HL-60/S4 (cell line): Measurements from ENCODE around the gene GPS1.

ENCODE experiments used
- in situ Hi-C: fragments of 300-500 bp; cut with MboI; formaldehyde crosslinking; loops from 2 replicates; pipeline ENCODE4 v1.14.3; 2022; ENCODE audit warnings: low sequenced_read_pairs

Gene GPS1

GRCh38 chr17:82098169-82098938, 46.7 kb downstream of the GPS1 start, which contains the start of gene FASN:
Gene FASN, minus strand, starts transcription at chr17:82098236. Its CDS starts 1,791 bp downstream, at chr17:82096445.
- in situ Hi-C loops = no loop called here

DNA sequence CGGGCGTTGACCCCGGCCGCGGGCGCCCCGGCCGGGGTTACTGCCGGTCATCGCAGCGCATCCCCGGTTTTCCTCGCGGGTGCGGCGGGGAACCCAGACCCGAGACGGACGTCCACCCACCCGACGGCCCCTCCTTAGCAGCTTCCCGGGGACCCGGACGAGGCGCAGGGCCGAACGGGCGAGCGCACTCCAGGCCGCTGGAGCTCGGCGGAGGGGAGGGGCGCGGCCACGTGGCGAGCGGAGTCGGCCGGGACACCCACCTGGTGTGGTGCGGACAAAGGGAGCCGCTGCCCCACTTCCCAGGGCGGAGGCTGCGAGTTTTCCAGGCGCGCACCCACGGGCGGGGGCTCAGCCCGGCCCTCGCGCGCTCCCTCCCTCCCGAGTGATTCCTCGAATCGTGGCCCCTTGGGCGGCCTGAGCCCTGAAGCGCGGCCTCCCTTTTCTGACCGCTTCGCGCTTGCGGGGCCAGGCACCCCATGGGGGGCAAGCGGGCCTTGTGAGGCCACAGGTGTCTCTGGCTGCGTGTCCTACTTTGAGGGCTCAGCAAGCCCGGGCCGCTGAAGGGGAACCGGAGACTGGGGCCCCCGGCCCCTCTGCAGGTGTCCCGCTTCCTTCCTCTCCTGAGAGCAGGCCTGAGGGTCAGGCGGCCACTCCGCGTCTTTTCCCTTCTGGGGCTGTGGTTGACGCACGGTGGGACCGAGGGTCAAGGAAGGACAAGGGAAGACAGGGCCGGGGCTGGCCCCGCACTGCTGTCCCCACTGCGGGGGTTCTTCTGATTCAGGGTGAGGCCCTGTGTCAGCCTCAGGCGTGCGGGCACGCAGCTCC, 47.5 kb downstream of the GPS1 start:
- in situ Hi-C loops = no loop called here

DNA sequence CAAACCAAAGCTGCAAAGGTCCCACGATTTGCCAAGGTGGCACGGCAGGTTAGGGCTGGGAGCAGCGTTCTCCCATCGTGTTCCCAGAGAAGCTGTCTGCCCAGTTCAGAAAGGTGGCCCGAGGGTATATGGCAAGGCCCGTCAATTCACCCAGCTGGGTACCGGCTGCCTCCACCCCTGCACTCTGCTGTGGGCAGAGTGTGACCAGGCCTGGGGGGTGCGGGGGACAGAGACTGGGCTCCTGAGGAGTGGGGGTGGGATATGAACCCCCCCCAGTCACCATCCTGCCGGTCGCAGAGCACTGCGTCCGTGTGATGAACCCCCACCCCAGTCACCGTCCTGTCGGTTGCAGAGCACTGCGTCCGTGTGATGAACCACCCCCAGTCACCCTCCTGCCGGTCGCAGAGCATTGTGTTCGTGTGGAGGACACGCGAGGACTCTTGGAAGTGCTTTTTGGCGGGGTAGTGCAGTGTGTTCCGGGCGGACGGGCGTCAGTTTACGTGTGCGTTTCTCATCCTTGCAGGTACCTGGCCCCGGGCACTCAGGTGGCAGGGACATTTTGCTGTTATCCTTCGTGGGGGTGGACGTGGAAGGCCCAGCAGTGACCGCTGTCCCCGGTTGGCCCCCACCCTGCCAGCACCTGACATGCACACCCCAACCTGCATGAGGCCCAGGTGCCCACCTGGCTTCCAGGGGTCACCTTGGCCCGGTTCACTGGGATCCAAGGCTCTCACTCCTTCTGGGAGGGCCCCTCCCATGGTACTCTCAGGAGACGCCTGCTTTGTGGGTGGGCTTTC, 49.0 kb downstream of the GPS1 start:
- in situ Hi-C loops = no loop called here

- in situ Hi-C loops = no loop called here
Measured at GRCh38 chr17:82101301-82101715, 49.6 kb downstream of the GPS1 start.

DNA sequence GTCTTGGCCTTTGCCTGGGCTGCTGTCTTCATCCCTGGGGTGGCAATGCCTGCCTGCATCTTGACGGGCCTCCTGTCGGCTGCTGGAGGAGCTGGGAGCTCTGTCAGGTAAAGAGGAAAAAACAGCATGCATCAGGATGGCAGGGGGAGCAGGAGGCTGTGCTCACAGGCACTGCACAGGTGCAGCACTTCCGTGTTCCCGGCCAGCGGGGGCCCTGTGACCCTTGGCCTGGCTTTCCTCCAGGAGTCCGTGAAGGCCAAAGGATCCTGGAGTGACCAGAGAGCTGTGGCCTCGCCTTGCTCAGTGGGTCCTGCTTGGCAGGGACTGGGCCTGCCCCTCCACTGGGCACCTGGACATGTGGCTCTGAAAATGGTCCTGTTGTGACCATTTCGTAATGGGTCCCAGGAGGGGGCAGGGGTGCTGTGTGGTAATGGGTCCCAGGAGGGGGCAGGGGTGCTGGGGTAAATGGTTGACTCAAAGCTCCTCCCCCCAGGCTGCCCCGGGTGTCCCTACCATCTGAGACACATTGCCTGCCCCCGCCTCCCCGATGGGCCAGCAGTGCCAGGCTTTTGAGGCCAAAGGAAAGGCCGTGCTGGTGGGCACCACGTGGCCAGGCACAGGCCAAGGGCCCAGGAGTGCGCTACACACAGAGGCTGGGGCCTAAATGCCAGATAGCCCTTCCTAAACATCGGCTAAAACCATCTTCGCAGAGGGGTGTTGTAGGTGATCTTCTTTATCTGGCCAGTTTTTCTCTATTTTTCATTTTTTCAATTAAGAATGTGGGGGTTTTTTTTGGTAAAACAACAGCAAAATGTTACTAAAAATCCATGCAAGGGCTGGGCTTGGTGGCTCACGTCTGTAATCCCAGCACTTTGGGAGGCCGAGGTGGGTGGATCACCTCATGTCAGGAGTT, 50.3 kb downstream of the GPS1 start:
- in situ Hi-C loops = no loop called here

- in situ Hi-C loops = no loop called here
Measured at GRCh38 chr17:82103553-82104451, 52.1 kb downstream of the GPS1 start.

DNA sequence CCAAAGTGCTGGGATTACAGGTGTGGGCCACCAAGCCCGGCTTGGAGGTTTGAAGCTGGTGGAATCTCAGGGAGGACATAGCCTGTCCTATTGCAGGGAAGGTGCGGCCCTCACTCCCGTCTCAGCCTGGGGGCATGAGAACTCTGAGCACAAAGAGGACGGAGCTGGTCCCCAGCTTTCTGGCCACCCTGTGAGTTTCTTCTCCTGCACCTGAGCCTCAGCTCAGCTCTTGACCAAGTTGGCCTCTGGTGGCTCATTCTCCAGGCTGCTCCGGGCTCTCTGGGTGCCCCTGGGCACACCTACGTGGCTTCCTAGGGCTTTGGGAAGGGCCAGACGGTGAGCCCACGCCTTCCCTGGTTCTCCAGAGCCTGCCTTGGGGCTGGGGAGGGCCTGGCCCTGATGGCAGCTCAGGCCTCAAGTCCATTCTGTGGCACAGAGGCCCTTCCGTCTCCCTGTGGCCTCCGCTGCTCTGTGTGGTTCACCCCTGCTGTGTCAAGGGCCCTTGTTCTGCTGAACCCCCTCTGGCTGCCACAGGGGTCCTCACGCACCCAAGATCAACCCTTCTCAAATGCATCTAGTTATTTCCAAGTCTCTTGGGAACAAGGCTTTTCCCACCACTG, 53.2 kb downstream of the GPS1 start:
- in situ Hi-C loops = no loop called here

GRCh38 chr17:82105417-82105881, 53.8 kb downstream of the GPS1 start:
- in situ Hi-C loops = no loop called here

GRCh38 chr17:82105882-82106687, 54.4 kb downstream of the GPS1 start:
- in situ Hi-C loops = no loop called here

- in situ Hi-C loops = no loop called here
Measured at GRCh38 chr17:82106688-82107305, 55.1 kb downstream of the GPS1 start.
